Transverse colon (tissue), 4 donors: Measurements from ENCODE around the gene COQ10B. TPM values are rescaled to one million over a fixed set of nuclear protein-coding genes. Genes with fewer than 3 reads are reported as not detected.
A peak's percentile ranks its signal among the peaks of the same experiment; 100 is the strongest.

Experiments used
- DNase-seq: peaks from one replicate; pipeline ENCODE4 v3.0.0-alpha.2; 2019
- H3K27ac ChIP-seq, 4 donors: fragments of 200-600 bp; sonication (generic); 2 replicates each; pipeline ENCODE4 v1.5.1; 2016 to 2018; ENCODE audit warnings: inconsistent platforms in 4 of 4
- H3K27me3 ChIP-seq: fragments of 200-600 bp; sonication (generic); 2 replicates; pipeline ENCODE4 v1.5.1; 2017; ENCODE audit warnings: inconsistent platforms
- H3K36me3 ChIP-seq, 4 donors: fragments of 200-600 bp; sonication (generic); 2 replicates each; pipeline ENCODE4 v1.5.1; 2017 to 2019; ENCODE audit warnings: inconsistent platforms in 4 of 4
- H3K4me1 ChIP-seq, 4 donors: fragments of 200-600 bp; sonication (generic); 2 replicates each; pipeline ENCODE4 v1.5.1; 2017 to 2020; ENCODE audit warnings: inconsistent platforms in 4 of 4
- H3K4me3 ChIP-seq, 4 donors: fragments of 200-600 bp; sonication (generic); 1 replicate in 1 of 4; 2 replicates in 3 of 4; pipeline versions ENCODE4 v1.5.1 to v1.6.1; 2017 to 2019; ENCODE audit warnings: inconsistent platforms in 4 of 4
- H3K9me3 ChIP-seq, 2 donors: fragments of 200-600 bp; sonication (generic); 2 replicates each; pipeline ENCODE4 v1.5.1; 2017 to 2019; ENCODE audit warnings: inconsistent platforms in 2 of 2
- CTCF ChIP-seq, 5 experiments: fragments of 200-600 bp in 3 of 5; fragments of 450-650 bp in 2 of 5; sonication (generic) in 3 of 5; IDR thresholded peaks; 1 replicate in 2 of 5; 2 replicates in 3 of 5; pipeline ENCODE4 v1.5.1; 2016 to 2017; ENCODE audit warnings: antibody characterized with exemption in 5 of 5, inconsistent platforms in 3 of 5, mild to moderate bottlenecking in 2 of 5, moderate library complexity in 1 of 5
- EP300 ChIP-seq: sonication (generic); formaldehyde crosslinking; IDR thresholded peaks from one replicate; pipeline ENCODE4 v1.6.1; 2017; ENCODE audit warnings: antibody characterized with exemption, low read depth
- POLR2A ChIP-seq: fragments of 450-650 bp; IDR thresholded peaks from one replicate; pipeline ENCODE4 v1.6.1; 2016; ENCODE audit warnings: antibody characterized with exemption, mild to moderate bottlenecking, moderate library complexity
- POLR2AphosphoS5 ChIP-seq, 3 donors: sonication (generic); formaldehyde crosslinking; IDR thresholded peaks; one replicate each; pipeline ENCODE4 v1.6.1; 2016; ENCODE audit warnings: antibody characterized with exemption in 3 of 3
- WGBS, 2 donors: methylation state at CpG; one replicate each; pipeline ENCODE4 v1.1.5; 2018; ENCODE audit warnings: low coverage in 1 of 2; 5-methylcytosine and 5-hydroxymethylcytosine counted together
- in situ Hi-C, 4 donors: fragments of 200-750 bp; cut with MboI; loops; one replicate each; pipeline versions ENCODE4 v1.15.0 to v1.15.1; 2017; ENCODE audit warnings: low sequenced_read_pairs in 3 of 4, low pct_ligation_motif_present in 1 of 4, low pct_unique_long_range_greater_than_20kb in 1 of 4
- intact Hi-C: fragments of 100-400 bp; cut with DNase I; formaldehyde crosslinking; loops from one replicate; pipeline ENCODE4 v1.15.1; 2023; ENCODE audit warnings: low total_unique reads
- total RNA-seq, 4 donors: library from RNA; depleted of rRNA; stranded (reverse); fragments of >200 nt; gene quantifications; one replicate each; pipeline ENCODE4 v1.1.0, GENCODE V29; 2016

The COQ10B gene
- total RNA-seq, 4 donors from 2014 or later: 10.1 to 80.8 (median 30.7) TPM

- H3K4me1 ChIP-seq: peaks cover 10 to 36% (median 25%) of the 10 kb centered on the region in 4 donors
- H3K27me3 ChIP-seq: no peaks in the 10 kb centered on the region
- H3K4me3 ChIP-seq: no peak overlapping the region
- intact Hi-C loops (no loop called here), in situ Hi-C loops (loop anchor here in 1 of 4 donors (10.0 kb wide), 1 partner anchor 61 kb away; the partner anchor contains the start of gene SF3B1)
- H3K36me3 ChIP-seq: peaks cover 0 to 62% (median 25%) of the 10 kb centered on the region in 4 donors
- H3K9me3 ChIP-seq: no peaks in the 10 kb centered on the region
- H3K27ac ChIP-seq: no peak overlapping the region
- no peak for TF ChIP-seq EP300
- no peak for TF ChIP-seq POLR2A
- TF ChIP-seq POLR2AphosphoS5 (IDR thresholded peaks at IDR 0.05): no peak
- no peak for TF ChIP-seq CTCF (IDR thresholded peaks at IDR 0.05)
- DNase-seq: no peak
- WGBS, 2 donors: 82 to 84% methylated on average over 2 of the region's 2 CpGs
Observed at GRCh38 chr2:197495433-197496134, 42.2 kb downstream of the COQ10B start.

GRCh38 chr2:197496695-197497094 is 43.3 kb downstream of the COQ10B start:
- H3K27ac ChIP-seq: no peak overlapping the region
- intact Hi-C loops: no loop called here
- in situ Hi-C loops: loop anchor here in 1 of 4 donors (10.0 kb wide), 1 partner anchor 62 kb away; the partner anchor contains the start of gene SF3B1

DNA sequence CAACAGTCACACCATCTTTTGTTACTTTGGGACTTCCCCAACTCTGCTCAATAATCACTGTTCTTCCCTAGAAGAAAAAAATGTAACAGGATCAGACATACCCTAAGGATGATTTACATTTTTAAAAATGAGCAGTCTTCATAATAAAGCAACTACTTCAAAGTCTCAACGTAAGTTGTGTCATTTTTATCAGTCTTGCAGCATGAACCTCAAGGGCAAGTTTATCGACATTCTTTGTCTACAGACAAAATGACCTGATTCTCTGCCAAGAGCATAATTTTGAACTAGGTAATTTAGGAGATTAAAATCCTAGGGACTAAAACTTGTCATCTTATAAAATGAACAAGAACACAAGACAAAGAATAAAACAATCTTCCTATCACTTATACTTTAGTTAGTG is 44.0 kb downstream of the COQ10B start:
- peaks cover 0 to 46% (median 17%) of the 10 kb centered on the region in 4 donors for H3K36me3 ChIP-seq
- 28 to 32% methylated on average over 2 of the region's 2 CpGs for WGBS, 2 donors
- TF ChIP-seq EP300 (no peak), POLR2A (no peak), POLR2AphosphoS5 (IDR thresholded peaks at IDR 0.05) (no peak), CTCF (IDR thresholded peaks at IDR 0.05) (no peak)

More at GRCh38 chr2:197496695-197497094, 43.3 kb downstream of the COQ10B start:
- Histone ChIP-seq H3K9me3 (no peaks in the 10 kb centered on the region), H3K27me3 (no peaks in the 10 kb centered on the region), H3K36me3 (peaks cover 0 to 52% (median 20%) of the 10 kb centered on the region in 4 donors), H3K4me1 (peaks cover 11 to 43% (median 32%) of the 10 kb centered on the region in 4 donors), H3K4me3 (no peak overlapping the region)
- no peak for DNase-seq
- TF ChIP-seq CTCF (IDR thresholded peaks at IDR 0.05): no peak
- no peak for TF ChIP-seq POLR2A
- TF ChIP-seq EP300: no peak
- TF ChIP-seq POLR2AphosphoS5 (IDR thresholded peaks at IDR 0.05): no peak

GRCh38 chr2:197498235-197498936 is 45.0 kb downstream of the COQ10B start:
- peaks cover 17 to 58% (median 42%) of the 10 kb centered on the region in 4 donors for H3K4me1 ChIP-seq
- peak overlapping the region; percentile 86 to 99 (median 91) for H3K4me3 ChIP-seq
- peak overlapping the region; percentile 98 to 100 (median 99) for H3K27ac ChIP-seq
- in situ Hi-C loops: loop anchor here in 1 of 4 donors (10.0 kb wide), 1 partner anchor 64 kb away; the partner anchor contains the start of gene SF3B1
- WGBS, 2 donors: 4 to 7% methylated on average over 6 to 14 of the region's 14 CpGs
- H3K27me3 ChIP-seq: no peaks in the 10 kb centered on the region
- no peaks in the 10 kb centered on the region for H3K9me3 ChIP-seq
- TF ChIP-seq CTCF (IDR thresholded peaks at IDR 0.05) (no peak), EP300 (no peak), POLR2A (no peak), POLR2AphosphoS5 (IDR thresholded peaks at IDR 0.05) (no peak)
- intact Hi-C loops: loop anchor here (2.0 kb wide), 1 partner anchor 64 kb away; the partner anchor contains the start of gene SF3B1
- DNase-seq: no peak
- H3K36me3 ChIP-seq: peaks cover 0 to 35% (median 14%) of the 10 kb centered on the region in 4 donors

More for the DNA sequence above, 44.0 kb downstream of the COQ10B start:
- H3K27ac ChIP-seq: peak overlapping the region in 1 of 4 donors; percentile 99
- H3K27me3 ChIP-seq: no peaks in the 10 kb centered on the region
- H3K9me3 ChIP-seq: no peaks in the 10 kb centered on the region
- in situ Hi-C loops: loop anchor here in 1 of 4 donors (10.0 kb wide), 1 partner anchor 63 kb away; the partner anchor contains the start of gene SF3B1
- H3K4me1 ChIP-seq: peaks cover 17 to 50% (median 39%) of the 10 kb centered on the region in 4 donors
- no peak overlapping the region for H3K4me3 ChIP-seq
- DNase-seq: no peak
- intact Hi-C loops: no loop called here
